ENCODE data around the gene GRHL3.
A peak's percentile ranks its signal among the peaks of the same experiment; 100 is the strongest.

GRHL3 gene

GRCh38 chr1:24318615-24319311, 394 bp upstream of the GRHL3 start:
- DNase-seq (ENCODE audit: low spot score): no peak

DNA sequence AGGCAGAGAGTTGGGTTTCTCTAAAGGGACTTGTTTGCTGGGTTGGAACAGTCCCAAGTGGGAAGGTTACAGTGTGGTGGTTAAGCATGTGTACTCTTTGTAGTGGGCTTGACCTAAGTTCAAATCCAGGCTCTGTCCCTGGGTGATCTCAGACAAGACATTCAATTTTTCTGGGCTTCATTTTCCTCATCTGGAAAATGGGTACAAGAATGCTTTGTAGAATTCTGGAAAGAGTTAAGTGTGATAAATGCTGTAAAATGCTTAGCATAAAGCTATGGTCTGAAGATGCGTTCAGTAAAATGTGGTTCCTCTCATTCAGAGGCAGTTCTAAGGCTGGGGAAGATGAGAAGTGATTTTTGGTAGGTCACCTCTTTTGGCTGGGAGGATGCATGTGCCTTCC, 805 bp downstream of the GRHL3 start:
- DNase-seq (ENCODE audit: low spot score): no peak

DNA sequence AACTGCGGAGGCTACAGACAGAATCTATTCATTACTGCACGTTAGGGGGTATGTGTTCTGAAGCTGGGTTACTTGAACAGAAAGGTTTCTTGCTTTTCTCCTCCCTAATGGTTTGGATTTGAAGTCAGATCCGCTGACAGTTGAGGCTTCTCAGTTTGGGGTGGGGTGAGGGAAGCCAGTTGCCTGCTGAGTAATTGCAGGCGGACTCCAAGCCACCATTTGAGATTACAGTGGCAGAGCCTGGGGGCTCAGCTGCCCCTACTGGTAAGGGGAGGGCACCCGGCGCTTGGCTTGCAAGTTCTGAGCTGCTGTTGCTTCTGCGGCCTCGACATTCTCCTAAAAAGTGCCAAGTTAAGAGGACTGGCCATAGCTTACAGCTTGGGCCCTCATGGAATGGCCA, 2.0 kb downstream of the GRHL3 start:
- no peak for DNase-seq (ENCODE audit: low spot score)

DNA sequence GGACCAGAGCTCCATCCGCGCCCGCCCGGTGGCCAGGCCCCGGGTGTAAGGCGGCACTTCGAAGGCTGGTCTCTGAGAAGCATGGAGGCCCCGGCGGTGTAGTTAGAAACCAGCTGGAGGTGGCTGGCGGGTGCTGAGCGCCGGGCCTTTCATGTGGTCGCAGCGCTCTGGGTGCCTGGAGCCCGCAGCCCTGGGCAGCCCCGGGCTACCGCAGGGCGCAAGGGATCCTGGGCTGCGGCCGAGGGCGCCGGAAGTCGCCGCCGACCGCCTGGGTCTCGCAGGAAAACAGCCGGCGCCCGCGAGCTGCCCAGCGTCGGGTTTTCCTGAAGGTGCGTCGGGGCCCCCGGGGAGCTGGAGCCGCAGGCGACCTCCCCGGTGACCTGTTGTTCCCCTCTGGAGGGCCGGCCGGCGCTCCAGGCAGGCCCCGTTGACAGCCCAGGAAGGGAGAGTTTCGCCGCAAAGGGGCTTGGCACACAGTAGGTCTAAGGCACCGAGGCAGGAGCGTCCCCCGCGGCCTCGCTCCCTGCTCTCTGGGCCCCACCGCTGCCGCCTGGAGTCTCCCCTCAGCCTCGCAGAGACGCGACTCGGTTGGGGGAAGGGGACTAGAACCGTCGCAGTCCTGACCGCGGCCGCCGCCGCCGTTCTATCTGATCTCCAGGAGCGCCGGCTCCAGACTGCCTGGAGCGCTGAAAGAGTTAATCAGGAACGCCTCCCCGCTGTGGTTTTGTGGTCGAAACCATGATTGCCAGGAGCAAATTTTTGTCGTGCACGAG, 2.7 kb downstream of the GRHL3 start:
- DNase-seq (ENCODE audit: low spot score): peak; percentile 81

- DNase-seq (ENCODE audit: low spot score): peak; percentile 71
Measured at GRCh38 chr1:24322470-24323177, 3.5 kb downstream of the GRHL3 start.

GRCh38 chr1:24323281-24323680, 4.1 kb downstream of the GRHL3 start:
- no peak for DNase-seq (ENCODE audit: low spot score)

- DNase-seq (ENCODE audit: low spot score): no peak
Measured at GRCh38 chr1:24324903-24325302, 5.7 kb downstream of the GRHL3 start.

DNA sequence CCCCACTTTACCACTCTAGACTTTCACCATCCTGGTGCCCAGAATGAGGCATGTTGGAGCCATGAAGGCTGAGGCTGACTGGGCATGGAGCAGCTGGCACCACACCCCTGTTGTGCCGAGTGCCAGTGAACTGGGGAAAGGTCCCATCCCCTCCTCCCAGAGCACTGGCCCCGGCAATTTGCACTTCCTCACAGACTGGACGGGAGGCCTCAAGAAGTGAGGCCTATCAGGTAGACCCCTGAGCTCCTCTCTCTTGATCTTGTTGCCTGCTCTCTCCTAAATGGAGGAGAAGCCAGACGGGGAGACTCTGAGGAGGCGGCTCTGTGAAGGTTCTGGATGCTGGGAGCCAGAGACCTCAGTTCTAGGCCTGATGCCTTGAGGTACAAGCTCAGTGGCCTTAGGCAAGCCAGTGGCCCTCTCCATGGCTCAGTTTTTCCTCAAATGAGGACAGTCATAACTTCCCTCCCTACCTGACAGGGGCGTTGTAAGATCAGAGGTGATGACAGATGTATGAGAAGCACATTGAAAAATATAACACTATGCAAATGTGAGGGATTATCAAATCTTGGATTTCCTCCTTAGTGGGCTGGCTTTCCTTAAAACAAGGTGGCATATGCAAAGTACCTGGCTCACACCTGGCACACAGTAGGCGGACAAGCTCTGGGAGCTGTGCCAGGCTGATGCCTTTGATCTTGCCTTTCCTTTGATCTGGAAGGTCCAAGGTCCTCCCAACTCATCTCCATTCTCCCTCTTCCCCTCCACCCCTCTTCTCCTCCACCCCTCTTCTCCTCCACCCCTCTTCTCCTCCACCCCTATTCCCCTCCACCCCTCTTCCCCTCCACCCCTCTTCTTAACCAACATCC, 6.7 kb downstream of the GRHL3 start:
- no peak for DNase-seq (ENCODE audit: low spot score)

- no peak for DNase-seq (ENCODE audit: low spot score)
Measured at GRCh38 chr1:24327486-24327885, 8.3 kb downstream of the GRHL3 start.

DNA sequence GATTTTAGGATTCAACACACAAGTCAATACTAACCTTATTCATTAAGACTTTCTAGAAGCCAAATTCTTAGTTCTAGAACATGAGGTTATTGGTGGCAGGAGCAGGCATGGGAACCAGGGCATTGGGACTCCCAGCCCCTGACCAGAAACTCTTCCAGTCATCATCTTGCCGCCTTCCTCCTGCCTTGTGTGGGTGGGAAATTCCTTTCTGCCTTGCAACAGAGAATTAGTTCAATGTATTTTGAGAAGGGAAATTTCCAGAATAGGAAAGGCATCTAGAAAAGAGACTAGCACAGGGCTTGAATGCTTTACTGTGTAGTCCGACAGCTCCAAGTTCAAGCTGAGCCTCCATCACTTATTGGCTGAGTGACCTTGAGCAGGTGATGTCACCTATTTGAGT, 8.7 kb downstream of the GRHL3 start:
- DNase-seq (ENCODE audit: low spot score): no peak

DNA sequence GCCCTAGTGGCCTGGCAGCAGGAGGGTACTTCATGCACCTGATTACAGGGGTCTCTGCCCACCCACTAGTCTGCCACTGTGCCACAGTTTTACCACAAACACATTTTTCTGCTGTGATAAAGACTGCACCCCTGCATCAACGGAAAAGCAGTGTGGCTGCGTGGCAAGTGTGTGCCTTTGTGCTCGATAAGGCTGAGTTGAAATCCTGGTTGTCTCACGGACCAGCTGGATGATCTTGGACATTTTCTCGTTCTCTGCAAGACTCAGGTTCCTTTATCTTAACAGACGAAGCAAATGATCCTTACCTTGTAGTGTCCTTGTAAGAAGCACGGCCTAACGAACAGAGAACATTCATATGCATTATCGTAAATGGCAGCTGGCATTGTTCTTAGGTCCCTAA, 10.2 kb downstream of the GRHL3 start:
- DNase-seq (ENCODE audit: low spot score): no peak

DNA sequence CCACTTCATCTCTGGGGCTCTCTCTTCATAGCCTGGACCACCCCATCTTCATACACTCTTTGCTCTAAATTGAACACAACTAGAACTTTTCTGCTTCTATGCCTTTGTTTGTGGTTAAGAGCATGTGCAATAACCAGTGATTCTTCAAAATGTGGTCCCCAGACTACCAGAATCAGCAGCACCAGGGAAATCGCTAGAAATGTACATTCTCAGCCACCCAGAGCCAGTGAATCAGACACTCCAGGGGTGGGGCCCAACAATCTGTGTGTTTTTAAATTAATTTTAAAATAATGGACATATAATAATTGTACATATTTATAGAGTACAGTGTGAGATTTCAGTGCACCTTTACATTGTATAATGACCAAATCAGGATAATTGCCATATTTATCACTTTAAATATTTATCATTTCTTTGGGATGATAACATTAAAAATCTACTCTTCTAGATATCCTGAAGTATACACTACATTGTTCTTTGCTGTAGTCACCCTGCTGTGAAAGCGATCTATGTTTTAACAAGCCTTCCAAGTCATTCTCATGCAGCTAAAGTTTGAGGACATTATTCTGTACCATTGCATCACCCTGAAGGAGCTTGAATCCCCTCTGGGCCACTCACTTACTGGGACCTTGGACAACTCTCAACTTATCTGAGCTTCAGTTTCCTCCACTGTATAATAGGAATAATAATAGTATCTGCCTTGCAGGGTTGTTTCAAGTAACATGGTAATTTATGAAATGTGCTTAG, 10.8 kb downstream of the GRHL3 start:
- no peak for DNase-seq (ENCODE audit: low spot score)

- no peak for DNase-seq (ENCODE audit: low spot score)
Measured at GRCh38 chr1:24331961-24332673, 13.0 kb downstream of the GRHL3 start.

- no peak for DNase-seq (ENCODE audit: low spot score)
Measured at GRCh38 chr1:24336075-24336474, 16.9 kb downstream of the GRHL3 start.

DNA sequence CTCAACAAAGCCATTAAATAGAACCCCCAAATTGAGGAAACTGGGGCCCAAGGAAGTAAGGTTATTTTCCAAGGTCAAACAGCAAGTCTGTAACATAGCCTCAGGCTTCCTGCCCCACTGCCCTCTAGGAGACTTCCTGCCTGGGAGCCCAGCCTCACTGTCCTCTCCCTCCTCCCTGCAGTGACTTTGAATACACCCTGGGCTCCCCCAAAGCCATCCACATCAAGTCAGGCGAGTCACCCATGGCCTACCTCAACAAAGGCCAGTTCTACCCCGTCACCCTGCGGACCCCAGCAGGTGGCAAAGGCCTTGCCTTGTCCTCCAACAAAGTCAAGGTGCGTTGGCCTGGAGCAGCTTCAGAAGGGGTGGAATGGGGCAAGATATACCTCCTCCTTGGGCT, 18.3 kb downstream of the GRHL3 start:
- no peak for DNase-seq (ENCODE audit: low spot score)

- no peak for DNase-seq (ENCODE audit: low spot score)
Measured at GRCh38 chr1:24338447-24338846, 19.3 kb downstream of the GRHL3 start.

DNA sequence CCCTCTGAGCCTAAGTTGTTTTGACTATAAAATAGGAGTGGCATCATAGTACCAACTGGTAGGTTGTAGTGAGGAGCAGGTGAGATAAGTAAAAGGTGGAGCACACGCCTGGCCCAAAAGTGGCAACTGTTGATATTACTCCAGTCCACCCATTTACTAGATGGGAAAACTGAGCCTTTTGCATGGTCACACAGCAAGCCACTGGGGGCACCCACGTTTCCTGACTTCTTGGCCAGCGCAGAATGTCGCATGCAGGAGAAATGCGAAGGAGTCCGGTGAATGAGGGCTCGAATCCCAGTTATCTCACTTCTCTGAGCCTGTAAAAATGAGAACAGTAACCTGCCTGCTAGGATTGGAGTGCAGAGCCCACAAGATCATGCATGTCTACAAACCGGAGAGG, 20.8 kb downstream of the GRHL3 start:
- DNase-seq (ENCODE audit: low spot score): no peak

GRCh38 chr1:24340770-24341169, 21.6 kb downstream of the GRHL3 start:
- DNase-seq (ENCODE audit: low spot score): no peak

- no peak for DNase-seq (ENCODE audit: low spot score)
Measured at GRCh38 chr1:24341260-24341659, 22.1 kb downstream of the GRHL3 start.

DNA sequence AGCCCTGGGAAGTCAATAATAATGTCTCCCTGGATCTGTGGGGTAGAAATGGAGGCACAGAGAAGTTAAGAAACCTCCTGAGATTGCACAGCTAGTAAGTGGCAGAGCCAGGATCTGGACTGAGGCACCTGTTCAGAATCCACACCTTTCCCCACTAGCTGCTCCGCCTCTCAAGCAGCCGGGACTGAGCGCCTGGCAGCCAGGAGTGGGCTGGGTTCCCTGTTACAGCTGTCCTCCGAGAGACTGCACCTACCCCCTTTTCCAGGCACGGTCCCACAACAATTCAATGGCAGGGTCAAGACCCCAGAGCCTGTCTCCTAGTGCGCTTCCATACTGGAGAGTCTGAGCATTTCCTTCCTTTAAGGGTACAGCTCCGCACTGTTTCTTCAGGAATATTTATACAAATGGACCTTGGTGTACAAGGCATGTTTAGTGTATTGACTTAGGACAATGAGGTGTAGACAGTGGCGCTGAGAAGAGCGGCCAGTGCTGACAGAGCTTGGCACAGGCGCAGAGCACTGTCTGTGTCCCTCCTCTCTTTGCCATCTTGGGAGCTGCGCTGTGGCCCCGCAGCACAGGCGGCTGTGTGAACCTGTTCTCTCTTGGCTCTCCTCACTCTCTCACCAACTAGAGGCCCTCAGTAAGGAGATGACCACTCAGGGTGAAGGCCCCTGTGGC, 24.4 kb downstream of the GRHL3 start:
- DNase-seq (ENCODE audit: low spot score): no peak

Measured in ecto neural progenitor cell (in vitro differentiated cells).